ENCODE results near the gene AP3B1.
"Not testable (repeated sequence)": the region's sequence is repeated elsewhere in the genome, so short reads cannot be mapped to it uniquely, and the experiment has no call there.

Gene AP3B1

DNA sequence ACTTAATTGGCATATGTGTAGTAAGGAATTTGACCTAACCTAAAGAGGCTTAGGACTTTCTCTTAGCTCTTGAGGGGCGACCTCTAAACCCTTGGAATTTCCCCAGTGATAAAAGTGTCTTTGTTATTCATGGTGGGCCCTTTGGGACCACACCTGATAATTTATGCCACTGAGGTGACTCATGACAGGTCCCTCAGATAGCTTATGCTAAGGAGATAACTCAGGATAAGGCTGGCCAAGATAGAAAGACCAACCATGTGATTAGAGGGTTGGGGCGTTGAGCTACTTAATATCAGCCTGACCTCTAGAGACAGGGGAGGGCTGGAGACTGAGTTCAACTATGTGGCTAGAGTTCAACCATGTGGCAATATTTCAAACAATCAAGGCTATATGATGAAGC, 218.1 kb downstream of the AP3B1 start:
- Histone ChIP-seq H2AFZ (ENCODE audit: low read depth, low read length) (no peak overlapping the region), H3K4me1 (ENCODE audit: insufficient read depth, low read length) (no peaks in the 10 kb centered on the region), H3K27me3 (ENCODE audit: insufficient read depth, low read length, poor library complexity) (no peaks in the 10 kb centered on the region), H3K4me2 (ENCODE audit: insufficient read depth, low read length) (no peak overlapping the region), H4K20me1 (ENCODE audit: insufficient read depth, low read length) (no peaks in the 10 kb centered on the region), H3K4me3 (ENCODE audit: low read depth in 1 of 2, low read length in 2 of 2) (no peak overlapping the region), H3K36me3 (ENCODE audit: insufficient read depth, low read length) (no peaks in the 10 kb centered on the region), H3K27ac (ENCODE audit: low read length) (no peak overlapping the region), H3K9me3 (ENCODE audit: insufficient read depth, low read length, severe bottlenecking) (no peaks in the 10 kb centered on the region), H3K79me2 (ENCODE audit: insufficient read depth, low read length) (no peaks in the 10 kb centered on the region), H3K9ac (ENCODE audit: low read depth, low read length) (no peak overlapping the region)
- DNase-seq = no peak
- no peak for ATAC-seq (ENCODE audit: insufficient read depth, low read depth)
- TF ChIP-seq EZH2 (IDR thresholded peaks at IDR 0.05; ENCODE audit: borderline replicate concordance, low read depth, low read length, severe bottlenecking) = no peak
- TF ChIP-seq, protein P1, sequence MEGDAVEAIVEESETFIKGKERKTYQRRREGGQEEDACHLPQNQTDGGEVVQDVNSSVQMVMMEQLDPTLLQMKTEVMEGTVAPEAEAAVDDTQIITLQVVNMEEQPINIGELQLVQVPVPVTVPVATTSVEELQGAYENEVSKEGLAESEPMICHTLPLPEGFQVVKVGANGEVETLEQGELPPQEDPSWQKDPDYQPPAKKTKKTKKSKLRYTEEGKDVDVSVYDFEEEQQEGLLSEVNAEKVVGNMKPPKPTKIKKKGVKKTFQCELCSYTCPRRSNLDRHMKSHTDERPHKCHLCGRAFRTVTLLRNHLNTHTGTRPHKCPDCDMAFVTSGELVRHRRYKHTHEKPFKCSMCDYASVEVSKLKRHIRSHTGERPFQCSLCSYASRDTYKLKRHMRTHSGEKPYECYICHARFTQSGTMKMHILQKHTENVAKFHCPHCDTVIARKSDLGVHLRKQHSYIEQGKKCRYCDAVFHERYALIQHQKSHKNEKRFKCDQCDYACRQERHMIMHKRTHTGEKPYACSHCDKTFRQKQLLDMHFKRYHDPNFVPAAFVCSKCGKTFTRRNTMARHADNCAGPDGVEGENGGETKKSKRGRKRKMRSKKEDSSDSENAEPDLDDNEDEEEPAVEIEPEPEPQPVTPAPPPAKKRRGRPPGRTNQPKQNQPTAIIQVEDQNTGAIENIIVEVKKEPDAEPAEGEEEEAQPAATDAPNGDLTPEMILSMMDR (IDR thresholded peaks at IDR 0.05; ENCODE audit: borderline replicate concordance, extremely low read depth, low read length, poor library complexity, severe bottlenecking) = no peak

DNA sequence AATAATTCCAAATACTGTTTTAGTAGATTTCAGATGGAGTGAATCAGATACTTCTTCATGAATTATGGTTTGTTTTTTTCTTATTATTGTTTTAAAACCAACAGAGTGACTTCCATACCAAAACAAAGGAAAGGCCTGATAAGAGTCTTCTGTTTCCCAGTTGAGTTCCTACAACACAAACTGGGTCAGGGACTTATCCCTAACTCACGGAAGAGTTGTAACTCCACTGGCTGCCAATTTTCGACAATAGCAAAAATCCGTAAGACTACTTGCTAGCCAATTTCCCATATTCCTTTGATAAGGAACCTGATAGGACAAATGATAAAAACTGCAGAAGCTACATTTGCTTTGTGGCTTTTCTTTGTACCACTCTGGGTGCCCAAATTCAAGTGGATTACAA, 219.2 kb downstream of the AP3B1 start:
- TF ChIP-seq EZH2 (IDR thresholded peaks at IDR 0.05; ENCODE audit: borderline replicate concordance, low read depth, low read length, severe bottlenecking) = no peak
- TF ChIP-seq, protein P1 (IDR thresholded peaks at IDR 0.05; ENCODE audit: borderline replicate concordance, extremely low read depth, low read length, poor library complexity, severe bottlenecking) = no peak
- DNase-seq (no peak), ATAC-seq (ENCODE audit: insufficient read depth, low read depth) (no peak)
- Histone ChIP-seq H3K4me3 (ENCODE audit: low read depth in 1 of 2, low read length in 2 of 2) (no peak overlapping the region), H3K4me1 (ENCODE audit: insufficient read depth, low read length) (no peaks in the 10 kb centered on the region), H3K36me3 (ENCODE audit: insufficient read depth, low read length) (no peaks in the 10 kb centered on the region), H3K79me2 (ENCODE audit: insufficient read depth, low read length) (no peaks in the 10 kb centered on the region), H3K9me3 (ENCODE audit: insufficient read depth, low read length, severe bottlenecking) (no peaks in the 10 kb centered on the region), H2AFZ (ENCODE audit: low read depth, low read length) (no peak overlapping the region), H3K4me2 (ENCODE audit: insufficient read depth, low read length) (no peak overlapping the region), H4K20me1 (ENCODE audit: insufficient read depth, low read length) (no peaks in the 10 kb centered on the region), H3K27ac (ENCODE audit: low read length) (no peak overlapping the region), H3K27me3 (ENCODE audit: insufficient read depth, low read length, poor library complexity) (no peaks in the 10 kb centered on the region), H3K9ac (ENCODE audit: low read depth, low read length) (no peak overlapping the region)

DNA sequence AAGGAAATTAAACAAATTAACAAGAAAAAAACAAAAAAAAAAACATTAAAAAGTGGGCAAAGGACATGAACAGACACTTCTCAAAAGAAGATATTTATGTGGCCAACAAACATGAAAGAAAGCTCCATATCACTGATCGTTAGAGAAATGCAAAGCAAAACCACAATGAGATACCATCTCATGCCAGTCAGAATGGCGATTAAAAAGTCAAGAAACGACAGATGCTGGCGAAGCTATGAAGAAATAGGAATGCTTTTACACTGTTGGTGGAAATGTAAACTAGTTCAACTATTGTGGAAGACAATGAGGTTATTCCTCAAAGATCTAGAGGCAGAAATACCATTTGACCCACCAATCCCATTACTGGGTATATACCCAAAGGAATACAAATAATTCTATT, 223.8 kb downstream of the AP3B1 start:
- not testable (repeated sequence) for H3K36me3 ChIP-seq (ENCODE audit: insufficient read depth, low read length); H3K9me3 ChIP-seq (ENCODE audit: insufficient read depth, low read length, severe bottlenecking); H3K4me2 ChIP-seq (ENCODE audit: insufficient read depth, low read length); H3K4me1 ChIP-seq (ENCODE audit: insufficient read depth, low read length); H3K9ac ChIP-seq (ENCODE audit: low read depth, low read length); H2AFZ ChIP-seq (ENCODE audit: low read depth, low read length); H3K4me3 ChIP-seq (ENCODE audit: low read depth in 1 of 2, low read length in 2 of 2); H3K27me3 ChIP-seq (ENCODE audit: insufficient read depth, low read length, poor library complexity); H4K20me1 ChIP-seq (ENCODE audit: insufficient read depth, low read length); DNase-seq; H3K79me2 ChIP-seq (ENCODE audit: insufficient read depth, low read length); ATAC-seq (ENCODE audit: insufficient read depth, low read depth); H3K27ac ChIP-seq (ENCODE audit: low read length)

DNA sequence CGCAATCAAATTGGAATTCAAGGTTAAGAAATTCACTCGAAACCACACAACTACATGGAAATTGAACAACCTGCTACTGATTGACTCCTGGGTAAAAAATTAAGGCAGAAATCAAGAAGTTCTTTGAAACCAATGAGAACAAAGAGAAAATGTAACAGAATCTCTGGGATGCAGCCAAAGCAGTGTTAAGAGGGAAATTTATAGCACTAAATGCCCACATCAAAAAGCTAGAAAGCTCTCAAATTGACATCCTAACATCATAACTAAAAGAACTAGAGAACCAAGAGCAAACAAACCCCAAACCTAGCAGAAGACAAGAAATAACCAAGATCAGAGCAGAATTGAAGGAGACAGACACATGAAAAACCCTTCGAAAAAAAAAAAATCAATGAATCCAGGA, 226.9 kb downstream of the AP3B1 start:
- not testable (repeated sequence) for H2AFZ ChIP-seq (ENCODE audit: low read depth, low read length); H4K20me1 ChIP-seq (ENCODE audit: insufficient read depth, low read length); H3K27me3 ChIP-seq (ENCODE audit: insufficient read depth, low read length, poor library complexity); H3K79me2 ChIP-seq (ENCODE audit: insufficient read depth, low read length); H3K27ac ChIP-seq (ENCODE audit: low read length); H3K36me3 ChIP-seq (ENCODE audit: insufficient read depth, low read length); H3K9ac ChIP-seq (ENCODE audit: low read depth, low read length); H3K4me2 ChIP-seq (ENCODE audit: insufficient read depth, low read length); H3K4me1 ChIP-seq (ENCODE audit: insufficient read depth, low read length); H3K9me3 ChIP-seq (ENCODE audit: insufficient read depth, low read length, severe bottlenecking); DNase-seq; ATAC-seq (ENCODE audit: insufficient read depth, low read depth); H3K4me3 ChIP-seq (ENCODE audit: low read depth in 1 of 2, low read length in 2 of 2)

DNA sequence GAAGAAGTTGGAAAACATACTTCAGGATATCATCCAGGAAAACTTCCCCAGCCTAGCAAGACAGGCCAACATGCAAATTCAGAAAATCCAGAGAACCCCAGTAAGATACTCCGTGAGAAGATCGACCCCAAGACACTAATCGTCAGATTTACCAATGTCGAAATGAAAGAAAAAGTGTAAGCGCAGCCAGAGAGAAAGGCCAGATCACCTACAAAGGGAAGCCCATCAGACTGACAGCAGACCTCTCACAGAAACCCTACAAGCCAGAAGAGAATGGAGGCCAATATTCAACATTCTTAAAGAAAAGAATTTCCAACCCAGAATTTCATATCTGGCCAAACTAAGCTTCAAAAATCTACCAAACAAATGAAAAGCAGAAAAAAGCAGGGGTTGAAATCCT, 227.8 kb downstream of the AP3B1 start:
- not testable (repeated sequence) for H3K27ac ChIP-seq (ENCODE audit: low read length); ATAC-seq (ENCODE audit: insufficient read depth, low read depth); H2AFZ ChIP-seq (ENCODE audit: low read depth, low read length); DNase-seq; H3K27me3 ChIP-seq (ENCODE audit: insufficient read depth, low read length, poor library complexity); H4K20me1 ChIP-seq (ENCODE audit: insufficient read depth, low read length); H3K9ac ChIP-seq (ENCODE audit: low read depth, low read length); H3K79me2 ChIP-seq (ENCODE audit: insufficient read depth, low read length); H3K4me3 ChIP-seq (ENCODE audit: low read depth in 1 of 2, low read length in 2 of 2); H3K9me3 ChIP-seq (ENCODE audit: insufficient read depth, low read length, severe bottlenecking); H3K4me1 ChIP-seq (ENCODE audit: insufficient read depth, low read length); H3K36me3 ChIP-seq (ENCODE audit: insufficient read depth, low read length); H3K4me2 ChIP-seq (ENCODE audit: insufficient read depth, low read length)
